HepG2 (cell line): ENCODE measurements around the gene RRP36. TPM values are rescaled to one million over a fixed set of nuclear protein-coding genes. Genes with fewer than 3 reads are reported as not detected.
A peak's percentile ranks its signal among the peaks of the same experiment; 100 is the strongest.

Source experiments
- ATAC-seq: fragments of 200-7000 bp; cut with Tn5 transposase; 3 replicates; pipeline ENCODE4 v1.9.1; 2020; ENCODE audit warnings: mild to moderate bottlenecking, moderate library complexity
- BruUV-seq: library from RNA; stranded (reverse); fragments of 400-500 nt; replicated peaks from 2 replicates; lab custom pipeline; 2021; lab: Mats Ljungman, UMichigan
- CTCF ChIA-PET: fragments of 300-600 bp; formaldehyde crosslinking; extraction: SDS; loops from one replicate; lab custom pipeline; 2021; ENCODE audit warnings: low total read pairs, inconsistent platforms, low intra/inter-chr PET ratio; lab: Yijun Ruan, JAX
- POLR2A ChIA-PET: fragments of 350-600 bp; sonication (Branson Sonifier 250); formaldehyde crosslinking; loops from one replicate; lab custom pipeline; 2020; ENCODE audit warnings: antibody characterized with exemption, inconsistent platforms; lab: Yijun Ruan, JAX
- DNase-seq: peaks from one replicate; pipeline ENCODE4 v3.0.0-alpha.2; 2015; ENCODE audit warnings: low spot score
- FAIRE-seq: peaks from 3 replicates; lab custom pipeline; 2011; peaks lifted over from hg19 to GRCh38; lab: Jason Lieb, UNC
- H2AFZ ChIP-seq: one replicate; pipeline ENCODE4 v1.6.1; 2011; ENCODE audit warnings: low read length, inconsistent platforms
- H3K27ac ChIP-seq: fragments of 300-600 bp; 3 replicates; pipeline ENCODE4 v1.8.0; 2011; ENCODE audit warnings: mixed run types, mild to moderate bottlenecking, mixed read lengths, low read length, inconsistent platforms; ENCODE audit not compliant: insufficient read depth; ENCODE audit errors: extremely low read length
- H3K27me3 ChIP-seq, 2 experiments: fragments of 200-600 bp in 1 of 2; 2 replicates in 1 of 2; 3 replicates in 1 of 2; pipeline versions ENCODE4 v1.6.0 to v1.8.0; 2011; ENCODE audit warnings: low read length in 2 of 2, mild to moderate bottlenecking in 2 of 2, moderate library complexity in 2 of 2, inconsistent platforms in 1 of 2; ENCODE audit not compliant: insufficient read depth in 2 of 2, control insufficient read depth in 1 of 2
- H3K36me3 ChIP-seq, 2 experiments: fragments of 200-600 bp in 1 of 2; replicated peaks in 1 of 2; 2 replicates in 1 of 2; 3 replicates in 1 of 2; pipeline versions ENCODE4 v1.5.1 to v1.8.0; 2011; ENCODE audit warnings: low read length in 2 of 2, inconsistent platforms in 1 of 2; ENCODE audit not compliant: insufficient read depth in 2 of 2, control insufficient read depth in 1 of 2
- H3K4me1 ChIP-seq: 2 replicates; pipeline ENCODE4 v1.5.1; 2012; ENCODE audit warnings: low read length, inconsistent platforms; ENCODE audit not compliant: insufficient read depth
- H3K4me2 ChIP-seq: 2 replicates; pipeline ENCODE4 v1.6.0; 2011; ENCODE audit warnings: low read depth, low read length, inconsistent platforms
- H3K4me3 ChIP-seq, 3 experiments: fragments of 200-600 bp in 1 of 3; sonication (generic), shearing (Covaris generic) in 1 of 3; replicated peaks in 1 of 3; 2 replicates each; pipeline ENCODE4 v1.5.1; 2011 to 2016; ENCODE audit warnings: low read length in 3 of 3, inconsistent platforms in 2 of 3, low read depth in 2 of 3, mild to moderate bottlenecking in 2 of 3, control low read depth in 1 of 3, mixed read lengths in 1 of 3; ENCODE audit not compliant: insufficient read depth in 1 of 3
- H3K79me2 ChIP-seq: one replicate; pipeline ENCODE4 v1.6.1; 2011; ENCODE audit warnings: low read length, inconsistent platforms; ENCODE audit not compliant: insufficient read depth
- H3K9ac ChIP-seq: 2 replicates; pipeline ENCODE4 v1.6.0; 2011; ENCODE audit warnings: mild to moderate bottlenecking, low read depth, low read length, inconsistent platforms; ENCODE audit not compliant: insufficient read depth
- H3K9me3 ChIP-seq: 2 replicates; pipeline ENCODE4 v1.5.1; 2012; ENCODE audit warnings: mild to moderate bottlenecking, low read length
- H4K20me1 ChIP-seq: 2 replicates; pipeline ENCODE4 v1.6.0; 2011; ENCODE audit warnings: inconsistent platforms, mild to moderate bottlenecking, low read length, moderate library complexity; ENCODE audit not compliant: insufficient read depth
- HNRNPH1 ChIP-seq: fragments of 200-400 bp; formaldehyde crosslinking; optimal IDR thresholded peaks from 2 replicates; pipeline ENCODE3; 2017; ENCODE audit warnings: mild to moderate bottlenecking, low read depth, low read length
- ISL2 ChIP-seq: sonication (generic); formaldehyde crosslinking; IDR thresholded peaks from 2 replicates; pipeline ENCODE4 v1.5.0; 2020; ENCODE audit warnings: missing genetic modification reagents
- NFE2 ChIP-seq: sonication (generic); formaldehyde crosslinking; IDR thresholded peaks from 2 replicates; pipeline ENCODE4 v1.4.0; 2020; ENCODE audit warnings: missing genetic modification reagents
- PCBP2 ChIP-seq: fragments of 200-400 bp; formaldehyde crosslinking; optimal IDR thresholded peaks from 2 replicates; pipeline ENCODE3; 2018; ENCODE audit warnings: low read length, low read depth; ENCODE audit not compliant: poor library complexity, severe bottlenecking
- RBFOX2 ChIP-seq: fragments of 200-400 bp; formaldehyde crosslinking; IDR thresholded peaks from 2 replicates; pipeline ENCODE4 v1.6.1; 2017; ENCODE audit warnings: low read depth, mild to moderate bottlenecking, low read length
- SMAD3 ChIP-seq: sonication (generic); formaldehyde crosslinking; IDR thresholded peaks from 2 replicates; pipeline ENCODE4 v1.4.0; 2020; ENCODE audit warnings: missing genetic modification reagents
- TFE3 ChIP-seq: IDR thresholded peaks from 2 replicates; pipeline ENCODE4 v1.6.1; 2016
- TGIF2 ChIP-seq: IDR thresholded peaks from 2 replicates; pipeline ENCODE4 v1.6.1; 2016; ENCODE audit warnings: control low read depth, missing compliant biosample characterization
- ZFP91 ChIP-seq: sonication (generic); formaldehyde crosslinking; IDR thresholded peaks from 2 replicates; pipeline ENCODE4 v1.9.0; 2022; ENCODE audit warnings: missing genetic modification reagents, mild to moderate bottlenecking, borderline replicate concordance
- ZNF17 ChIP-seq: sonication (generic); formaldehyde crosslinking; IDR thresholded peaks from 2 replicates; pipeline ENCODE4 v1.5.0; 2020; ENCODE audit warnings: mild to moderate bottlenecking, missing genetic modification reagents
- WGBS: methylation state at CpG from one replicate; pipeline ENCODE4 v1.1.6; 2017; ENCODE audit warnings: low lambda C conversion rate; 5-methylcytosine and 5-hydroxymethylcytosine counted together
- in situ Hi-C: cut with HindIII; loops from 2 replicates; pipeline ENCODE4 v1.10.0; 2017; ENCODE audit warnings: low pct_unique_long_range_greater_than_20kb; ENCODE audit not compliant: extremely low pct_ligation_motif_present
- intact Hi-C: fragments of 100-400 bp; cut with micrococcal nuclease; formaldehyde crosslinking; loops from one replicate; pipeline ENCODE4 v1.10.0; 2022; ENCODE audit not compliant: unreplicated experiment
- polyA plus RNA-seq, 8 experiments: library from polyadenylated mRNA; depleted of rRNA in 3 of 8; stranded (reverse) in 7 of 8; unstranded in 1 of 8; fragments of >200 nt; fragmentation: Illumina TruSeq in 4 of 8; extraction: Trizol in 4 of 8; gene quantifications; 2 replicates each; pipeline versions ENCODE4 v1.2.1 to v1.2.3, GENCODE V29; 2011 to 2016; ENCODE audit warnings: low read depth in 4 of 8, missing spikeins in 1 of 8, mixed read lengths in 1 of 8; ENCODE audit not compliant: insufficient read depth in 1 of 8
- total RNA-seq, 5 experiments: library from RNA; depleted of rRNA; stranded (reverse); fragments of >200 nt; fragmentation: Illumina TruSeq; extraction: Trizol; gene quantifications; 2 replicates each; pipeline ENCODE4 v1.2.3, GENCODE V29; 2016; ENCODE audit warnings: low read depth in 1 of 5

Gene RRP36
- total and polyA plus RNA-seq, 2 of the 13 experiments (the other 11 are each of a cell fraction or from before 2014, with no cell fraction given): 29.5 to 144 TPM

GRCh38 chr6:43020052-43020705 lies 1.2 kb upstream of the RRP36 start:
- H3K27ac ChIP-seq: peak overlapping the region; percentile 75
- H3K79me2 ChIP-seq: peaks cover 33% of the 10 kb centered on the region

GRCh38 chr6:43020847-43021246 lies 576 bp upstream of the RRP36 start:
- in situ Hi-C loops (no loop called here), intact Hi-C loops (no loop called here)
- H3K4me3 ChIP-seq: peak overlapping the region; percentile 100; a peak in 5 of 6 replicates
- CTCF ChIA-PET: no interaction called here
- H3K79me2 ChIP-seq: peaks cover 30% of the 10 kb centered on the region
- peaks cover 22 to 47% of the 10 kb centered on the region in 2 experiments for H3K36me3 ChIP-seq
- BruUV-seq: TSS peak; percentile 99
- H3K4me1 ChIP-seq: peaks cover 36% of the 10 kb centered on the region
- WGBS: 76% methylated on average over 5 of the region's 5 CpGs
- POLR2A ChIA-PET: interaction anchor here (0.9 to 4.2 kb wide), 19 partner anchors 13 to 275 kb away, joined by 3 to 43 read pairs (median 5); partner anchors contain the start of genes CNPY3, CUL7, CUL9 and GNMT
- H3K9ac ChIP-seq: peak overlapping the region; percentile 90
- H2AFZ ChIP-seq: no peak overlapping the region
- FAIRE-seq (no peak), ATAC-seq (peak; percentile 16), DNase-seq (no peak)
- H3K4me2 ChIP-seq: peak overlapping the region; percentile 95
- H3K27me3 ChIP-seq: peaks cover 0 to 3% of the 10 kb centered on the region in 2 experiments; a peak in 1 of 5 replicates
- no peaks in the 10 kb centered on the region for H4K20me1 ChIP-seq
- no peaks in the 10 kb centered on the region for H3K9me3 ChIP-seq
- H3K27ac ChIP-seq: peak overlapping the region; percentile 75
- TF ChIP-seq NFE2 (CRISPR knock-in tag) (no peak), ISL2 (CRISPR knock-in tag) (no peak), TFE3 (no peak), SMAD3 (no peak), HNRNPH1 (no peak), ZFP91 (CRISPR knock-in tag) (0 out of 2 replicates have a peak, but pooled peaks have one; percentile 2), ZNF17 (CRISPR knock-in tag) (no peak), TGIF2 (CRISPR knock-in tag) (no peak), PCBP2 (peak; percentile 59)

More at GRCh38 chr6:43020052-43020705, 1.2 kb upstream of the RRP36 start:
- DNase-seq (no peak), FAIRE-seq (no peak), ATAC-seq (no peak)
- Histone ChIP-seq H3K4me3 (no peak overlapping the region), H3K4me2 (peak overlapping the region; percentile 95), H2AFZ (no peak overlapping the region), H4K20me1 (no peaks in the 10 kb centered on the region), H3K27me3 (peaks cover 0 to 3% of the 10 kb centered on the region in 2 experiments; a peak in 1 of 5 replicates), H3K4me1 (peaks cover 43% of the 10 kb centered on the region)
- no TSS peak for BruUV-seq
- POLR2A ChIA-PET: interaction anchor here (1.3 to 4.2 kb wide), 13 partner anchors 14 to 274 kb away, joined by 3 to 43 read pairs (median 7); partner anchors contain the start of genes CNPY3, CUL7, CUL9 and KLC4
- no peak for TF ChIP-seq SMAD3
- 0 out of 2 replicates have a peak, but pooled peaks have one; percentile 25 for TF ChIP-seq RBFOX2
- TF ChIP-seq, all 625 proteins: peak for 1
- 0 out of 2 replicates have a peak overlapping the region, but pooled peaks have one; percentile 90 for H3K9ac ChIP-seq
- H3K9me3 ChIP-seq: no peaks in the 10 kb centered on the region
- intact Hi-C loops: no loop called here
- in situ Hi-C loops: no loop called here
- H3K36me3 ChIP-seq: peaks cover 20 to 45% of the 10 kb centered on the region in 2 experiments
- WGBS: 95% methylated on average over 3 of the region's 3 CpGs
- CTCF ChIA-PET: no interaction called here
